Measurements from ENCODE around the gene TCF25. TPM values are rescaled to one million over a fixed set of nuclear protein-coding genes. Genes with fewer than 3 reads are reported as not detected.

Gene TCF25
- total RNA-seq, 1 donor from 2014 or later: 149 TPM

DNA sequence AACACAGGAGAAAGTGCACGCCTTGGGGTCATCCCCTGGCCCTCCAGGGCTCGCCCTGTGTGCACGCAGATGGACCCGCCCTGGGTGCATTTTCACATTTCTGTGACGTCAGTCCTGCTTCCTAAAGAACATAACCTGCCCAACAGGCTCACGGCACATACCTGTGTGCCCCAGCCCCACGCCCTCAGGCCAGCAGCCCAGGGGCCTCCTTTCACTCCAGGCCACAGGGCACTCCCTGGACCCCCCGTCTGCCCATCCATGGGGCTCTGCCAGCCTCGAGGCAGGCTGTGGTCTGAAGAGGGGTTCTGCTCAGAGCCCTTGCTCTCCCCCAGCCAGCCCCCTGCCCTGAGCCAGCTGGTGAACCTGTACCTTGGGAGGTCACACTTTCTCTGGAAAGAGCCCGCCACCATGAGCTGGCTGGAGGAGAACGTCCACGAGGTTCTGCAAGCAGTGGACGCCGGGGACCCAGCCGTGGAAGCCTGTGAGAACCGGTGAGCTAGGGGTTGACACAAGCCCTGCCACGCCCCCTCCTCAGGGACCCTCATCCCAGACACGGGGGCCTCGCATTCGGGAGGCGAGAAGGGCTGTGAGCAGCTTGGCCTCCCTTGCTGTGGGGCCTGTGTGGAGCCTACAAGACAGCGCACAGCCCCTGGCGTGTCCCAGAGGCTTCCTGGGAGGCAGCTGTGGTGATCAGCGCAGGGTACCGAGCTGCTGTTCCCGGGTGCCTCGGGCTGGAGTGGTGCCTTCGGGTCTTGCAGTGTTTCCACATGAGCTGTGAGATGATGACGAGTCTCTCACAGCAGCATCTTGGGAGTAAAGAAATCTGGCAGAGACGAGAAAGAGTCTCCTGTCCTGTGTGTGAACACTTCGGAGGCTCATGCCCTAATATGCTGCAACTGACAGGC lies 31.5 kb downstream of the TCF25 start:
- H3K27me3 ChIP-seq (ENCODE audit: control insufficient read depth, insufficient read depth, low read length): no peaks in the 10 kb centered on the region
- TF ChIP-seq, protein P1, sequence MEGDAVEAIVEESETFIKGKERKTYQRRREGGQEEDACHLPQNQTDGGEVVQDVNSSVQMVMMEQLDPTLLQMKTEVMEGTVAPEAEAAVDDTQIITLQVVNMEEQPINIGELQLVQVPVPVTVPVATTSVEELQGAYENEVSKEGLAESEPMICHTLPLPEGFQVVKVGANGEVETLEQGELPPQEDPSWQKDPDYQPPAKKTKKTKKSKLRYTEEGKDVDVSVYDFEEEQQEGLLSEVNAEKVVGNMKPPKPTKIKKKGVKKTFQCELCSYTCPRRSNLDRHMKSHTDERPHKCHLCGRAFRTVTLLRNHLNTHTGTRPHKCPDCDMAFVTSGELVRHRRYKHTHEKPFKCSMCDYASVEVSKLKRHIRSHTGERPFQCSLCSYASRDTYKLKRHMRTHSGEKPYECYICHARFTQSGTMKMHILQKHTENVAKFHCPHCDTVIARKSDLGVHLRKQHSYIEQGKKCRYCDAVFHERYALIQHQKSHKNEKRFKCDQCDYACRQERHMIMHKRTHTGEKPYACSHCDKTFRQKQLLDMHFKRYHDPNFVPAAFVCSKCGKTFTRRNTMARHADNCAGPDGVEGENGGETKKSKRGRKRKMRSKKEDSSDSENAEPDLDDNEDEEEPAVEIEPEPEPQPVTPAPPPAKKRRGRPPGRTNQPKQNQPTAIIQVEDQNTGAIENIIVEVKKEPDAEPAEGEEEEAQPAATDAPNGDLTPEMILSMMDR (IDR thresholded peaks at IDR 0.05; ENCODE audit: insufficient read depth, low read length, poor library complexity, severe bottlenecking): no peak
- DNase-seq (ENCODE audit: low read depth): no peak
- H3K36me3 ChIP-seq (ENCODE audit: control insufficient read depth, insufficient read depth, low read length): peaks cover 6% of the 10 kb centered on the region
- H3K4me3 ChIP-seq (ENCODE audit: low read depth, low read length): no peak overlapping the region

DNA sequence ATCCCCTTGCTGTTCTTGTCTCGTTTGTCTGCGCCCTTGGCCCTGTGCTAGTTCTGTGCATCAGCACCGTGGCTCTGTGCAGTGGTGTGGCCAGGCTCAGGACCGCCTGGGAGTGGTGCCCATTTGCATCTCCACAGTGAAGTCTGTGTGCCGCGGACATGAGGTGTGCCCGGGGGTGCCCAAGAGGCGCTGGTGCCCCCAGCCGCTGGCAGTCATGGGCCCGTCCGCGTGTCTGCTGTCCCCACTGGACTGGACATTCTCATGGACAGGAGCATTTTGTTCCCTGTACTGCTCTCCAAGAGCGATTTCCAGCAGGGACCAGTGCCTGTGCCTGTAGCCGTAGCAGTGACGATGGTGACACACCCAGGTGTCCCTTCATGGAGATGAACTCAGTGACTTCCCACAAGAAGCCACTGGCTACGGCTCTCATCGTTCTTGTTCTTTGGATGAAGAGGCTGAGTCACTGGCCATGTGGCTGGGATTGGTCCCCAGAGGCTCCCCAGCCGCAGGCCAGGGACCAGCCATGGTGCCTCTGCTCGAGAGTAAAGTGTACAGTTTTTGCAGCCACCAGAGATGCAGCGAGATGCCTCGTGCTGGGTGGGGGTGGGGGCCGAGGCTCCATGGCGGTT lies 32.2 kb downstream of the TCF25 start:
- no peak for DNase-seq (ENCODE audit: low read depth)
- no peaks in the 10 kb centered on the region for H3K27me3 ChIP-seq (ENCODE audit: control insufficient read depth, insufficient read depth, low read length)
- H3K4me3 ChIP-seq (ENCODE audit: low read depth, low read length): no peak overlapping the region
- TF ChIP-seq, protein P1 (IDR thresholded peaks at IDR 0.05; ENCODE audit: insufficient read depth, low read length, poor library complexity, severe bottlenecking): no peak
- H3K36me3 ChIP-seq (ENCODE audit: control insufficient read depth, insufficient read depth, low read length): peaks cover 6% of the 10 kb centered on the region

DNA sequence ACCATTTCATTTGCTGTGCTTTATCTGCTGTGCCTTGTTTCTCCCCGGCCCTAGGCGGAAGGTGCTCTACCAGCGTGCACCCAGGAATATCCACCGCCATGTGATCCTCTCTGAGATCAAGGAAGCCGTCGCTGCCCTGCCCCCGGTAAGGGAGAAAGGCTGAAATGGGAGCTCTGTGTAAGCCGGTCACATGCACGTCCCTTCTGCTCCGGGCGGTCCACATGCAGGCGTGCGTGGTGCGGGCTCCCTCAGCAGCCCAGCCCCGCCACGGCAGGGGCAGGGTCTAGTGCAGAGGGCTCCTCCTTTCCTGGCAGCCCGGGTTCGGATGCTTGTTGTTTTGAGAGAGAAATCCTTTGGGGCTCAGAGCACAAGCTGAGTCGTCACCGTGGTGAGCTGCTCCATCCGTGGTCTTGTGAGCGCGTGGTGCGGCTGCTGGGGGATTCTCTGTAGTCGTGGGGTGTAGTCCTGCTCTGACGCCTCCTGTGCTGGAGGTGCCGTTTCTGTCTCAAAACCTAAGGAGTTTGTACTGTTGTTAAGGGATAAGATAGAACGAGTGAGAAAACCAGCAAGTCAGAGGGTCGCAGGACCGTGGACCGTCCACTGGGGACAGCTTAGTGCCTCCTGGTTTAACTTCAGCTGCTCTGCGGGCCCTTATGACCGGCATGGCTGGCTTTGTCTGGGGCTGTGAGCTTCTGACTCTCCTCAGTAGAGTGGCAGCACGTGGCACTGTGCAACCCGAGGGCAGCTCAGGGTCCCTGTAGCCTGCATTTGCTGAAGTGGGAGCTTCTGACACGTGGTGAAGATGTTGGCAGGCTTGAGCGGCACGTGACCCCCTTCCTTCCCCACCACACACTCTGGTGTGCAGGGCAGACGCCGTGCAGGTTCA lies 33.0 kb downstream of the TCF25 start:
- Histone ChIP-seq H3K36me3 (ENCODE audit: control insufficient read depth, insufficient read depth, low read length) (peaks cover 7% of the 10 kb centered on the region), H3K4me3 (ENCODE audit: low read depth, low read length) (no peak overlapping the region), H3K27me3 (ENCODE audit: control insufficient read depth, insufficient read depth, low read length) (no peaks in the 10 kb centered on the region)
- no peak for DNase-seq (ENCODE audit: low read depth)
- TF ChIP-seq, protein P1 (IDR thresholded peaks at IDR 0.05; ENCODE audit: insufficient read depth, low read length, poor library complexity, severe bottlenecking): no peak

DNA sequence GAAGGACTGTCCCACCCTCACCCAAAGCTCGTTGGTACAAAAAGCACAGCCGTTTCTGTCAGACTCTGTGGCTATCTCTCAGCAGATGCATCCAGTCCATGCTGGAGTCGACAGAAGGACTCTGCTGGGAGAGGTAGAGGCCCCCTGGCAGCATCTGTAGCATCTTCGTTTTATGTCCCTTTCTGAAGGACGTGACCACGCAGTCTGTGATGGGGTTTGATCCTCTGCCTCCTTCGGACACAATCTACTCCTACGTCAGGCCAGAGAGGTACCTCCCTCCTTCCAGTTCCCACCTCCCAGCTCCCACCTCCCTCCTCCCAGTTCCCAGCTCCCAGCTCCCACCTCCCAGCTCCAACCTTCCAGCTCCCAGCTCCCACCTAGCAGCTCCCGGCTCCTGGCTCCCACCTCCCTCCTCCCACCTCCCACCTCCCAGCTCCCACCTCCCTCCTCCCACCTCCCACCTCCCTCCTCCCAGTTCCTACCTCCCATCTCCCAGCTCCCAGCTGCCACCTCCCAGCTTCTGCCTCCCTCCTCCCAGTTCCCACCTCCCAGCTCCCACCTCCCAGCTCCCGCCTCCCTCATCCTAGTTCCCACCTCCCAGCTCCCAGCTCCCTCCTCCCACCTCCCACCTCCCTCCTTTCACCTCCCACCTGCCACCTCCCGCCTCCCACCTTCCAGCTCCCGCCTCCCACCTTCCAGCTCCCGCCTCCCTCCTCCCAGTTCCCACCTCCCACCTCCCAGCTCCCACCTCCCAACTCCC lies 33.8 kb downstream of the TCF25 start:
- peaks cover 7% of the 10 kb centered on the region for H3K36me3 ChIP-seq (ENCODE audit: control insufficient read depth, insufficient read depth, low read length)
- DNase-seq (ENCODE audit: low read depth): no peak
- TF ChIP-seq, protein P1 (IDR thresholded peaks at IDR 0.05; ENCODE audit: insufficient read depth, low read length, poor library complexity, severe bottlenecking): no peak

DNA sequence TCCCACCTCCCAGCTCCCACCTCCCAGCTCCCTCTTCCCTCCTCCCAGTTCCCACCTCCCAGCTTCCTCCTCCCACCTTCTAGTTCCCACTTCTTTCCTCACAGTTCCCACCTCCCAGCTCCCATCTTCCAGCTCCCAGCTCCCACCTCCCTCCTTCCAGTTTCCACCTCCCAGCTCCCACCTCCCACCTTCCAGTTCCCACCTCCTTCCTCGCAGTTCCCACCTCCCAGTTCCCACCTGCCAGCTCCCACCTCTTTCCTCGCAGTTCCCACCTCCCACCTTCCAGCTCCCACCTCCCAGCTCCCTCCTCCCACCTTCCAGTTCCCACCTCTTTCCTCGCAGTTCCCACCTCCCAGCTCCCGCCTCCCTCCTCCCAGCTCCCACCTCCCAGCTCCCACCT lies 34.8 kb downstream of the TCF25 start:
- Histone ChIP-seq H3K4me3 (ENCODE audit: low read depth, low read length) (no peak overlapping the region), H3K36me3 (ENCODE audit: control insufficient read depth, insufficient read depth, low read length) (peaks cover 7% of the 10 kb centered on the region), H3K27me3 (ENCODE audit: control insufficient read depth, insufficient read depth, low read length) (no peaks in the 10 kb centered on the region)
- DNase-seq (ENCODE audit: low read depth): no peak
- TF ChIP-seq, protein P1 (IDR thresholded peaks at IDR 0.05; ENCODE audit: insufficient read depth, low read length, poor library complexity, severe bottlenecking): no peak

More for the DNA sequence above, 33.8 kb downstream of the TCF25 start:
- H3K27me3 ChIP-seq (ENCODE audit: control insufficient read depth, insufficient read depth, low read length): no peaks in the 10 kb centered on the region
- no peak overlapping the region for H3K4me3 ChIP-seq (ENCODE audit: low read depth, low read length)
